NCI-H524 treated with DMSO at 0.1 percent for 48 hours (cell line): ENCODE data around the gene ARHGAP24.
"Not testable (repeated sequence)": the region's sequence is repeated elsewhere in the genome, so short reads cannot be mapped to it uniquely, and the experiment has no call there.

Source experiments
- DNase-seq: peaks from one replicate; lab custom pipeline; 2025; lab: John Stamatoyannopoulos, UW

ARHGAP24 gene

DNA sequence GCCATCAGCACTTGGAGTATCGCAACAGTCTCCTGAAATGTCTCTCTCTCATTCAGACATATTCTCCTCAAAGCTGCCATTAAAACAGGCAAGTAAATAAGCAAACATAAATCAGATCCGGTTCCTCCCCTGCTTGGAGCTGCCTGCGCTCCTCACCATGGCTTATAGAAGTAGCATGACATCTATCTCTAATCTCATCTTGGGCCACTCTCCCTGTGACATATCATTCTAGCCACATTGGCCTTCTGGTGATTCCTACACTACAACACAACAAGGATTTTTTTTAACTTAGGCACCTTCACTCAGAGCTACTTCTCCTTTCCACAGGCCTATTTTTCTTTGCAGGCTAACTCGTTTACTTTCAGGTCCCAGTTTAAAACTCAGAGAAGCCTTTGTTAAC lies 387.9 kb downstream of the ARHGAP24 start:
- no peak for DNase-seq

DNA sequence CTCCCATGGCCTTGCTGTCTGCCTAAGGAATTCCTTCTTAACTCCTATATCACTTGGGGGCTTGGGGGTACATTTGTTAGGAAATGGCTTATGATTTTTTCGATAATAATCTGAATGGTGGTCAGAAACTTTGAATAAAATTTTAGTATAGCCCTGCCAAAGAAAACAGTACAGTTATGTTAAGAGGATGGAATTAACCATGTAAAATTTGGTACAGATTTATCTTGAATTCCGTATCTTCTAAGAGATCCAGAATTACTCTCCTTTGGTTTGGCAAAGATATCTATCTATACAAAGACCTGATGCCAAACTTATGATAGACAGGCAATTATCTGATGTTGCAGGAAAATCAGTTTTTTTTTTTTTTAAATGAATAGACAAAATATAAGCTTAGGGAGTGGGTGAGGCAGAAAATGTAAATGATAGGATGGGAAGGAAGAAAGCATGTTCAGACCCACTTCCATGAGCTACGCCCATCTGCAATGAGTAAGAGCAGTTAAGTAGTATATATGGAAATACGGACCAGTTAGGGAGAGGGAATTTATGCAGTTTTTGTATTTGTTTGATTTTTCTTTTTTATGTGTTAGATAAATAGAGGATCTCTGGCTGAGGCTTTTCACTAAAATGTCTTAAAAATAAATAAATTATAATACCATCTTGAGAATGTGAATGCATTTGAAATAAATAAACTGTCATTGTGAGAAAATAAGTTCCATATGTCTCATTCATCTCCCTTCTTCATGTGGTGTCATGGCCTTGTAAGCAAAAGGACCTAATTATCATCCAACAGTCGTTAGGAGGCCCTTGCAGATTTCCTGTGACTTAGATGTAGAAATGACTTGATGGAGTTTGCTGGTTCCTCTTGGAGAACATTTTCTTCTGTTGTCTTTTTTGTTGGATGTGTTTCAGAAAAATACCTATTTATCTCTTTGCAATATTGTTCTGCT lies 389.6 kb downstream of the ARHGAP24 start:
- no peak for DNase-seq

DNA sequence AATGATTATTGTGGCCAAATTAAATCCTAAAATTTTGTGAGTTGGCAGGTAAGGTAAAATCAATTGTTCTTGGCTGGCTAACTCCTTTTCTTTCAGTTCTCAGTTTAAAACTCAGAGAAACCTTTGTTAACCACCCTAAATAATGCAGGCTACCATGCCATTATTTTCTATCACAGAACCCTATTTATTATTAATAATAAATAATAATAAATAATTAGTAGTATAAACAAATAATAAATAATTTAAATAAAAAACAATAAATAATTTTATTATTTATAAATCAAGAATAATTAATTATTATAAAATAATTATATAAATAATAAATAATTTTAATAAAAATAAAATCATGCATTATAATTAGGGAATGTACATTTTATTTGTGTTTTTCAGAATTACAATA lies 390.3 kb downstream of the ARHGAP24 start:
- no peak for DNase-seq

DNA sequence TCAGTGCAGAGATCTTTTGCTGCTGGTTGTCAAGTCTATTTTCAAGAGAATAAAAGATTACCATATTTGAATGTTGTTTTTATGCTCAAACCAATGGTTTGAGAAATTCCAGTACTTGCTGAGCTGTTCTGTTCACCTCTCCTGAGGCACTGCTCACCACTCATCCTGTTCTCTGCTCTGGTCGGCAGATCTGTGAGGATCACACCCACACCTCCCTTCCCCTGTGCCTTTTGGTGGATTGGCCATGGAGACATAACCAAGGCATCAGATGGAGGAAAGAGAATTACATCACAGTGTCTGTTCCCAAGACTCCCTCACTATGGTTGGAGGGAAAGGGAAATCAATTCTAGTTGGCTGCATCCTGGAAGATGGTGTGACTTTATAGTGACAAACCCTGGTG lies 391.6 kb downstream of the ARHGAP24 start:
- no peak for DNase-seq

DNA sequence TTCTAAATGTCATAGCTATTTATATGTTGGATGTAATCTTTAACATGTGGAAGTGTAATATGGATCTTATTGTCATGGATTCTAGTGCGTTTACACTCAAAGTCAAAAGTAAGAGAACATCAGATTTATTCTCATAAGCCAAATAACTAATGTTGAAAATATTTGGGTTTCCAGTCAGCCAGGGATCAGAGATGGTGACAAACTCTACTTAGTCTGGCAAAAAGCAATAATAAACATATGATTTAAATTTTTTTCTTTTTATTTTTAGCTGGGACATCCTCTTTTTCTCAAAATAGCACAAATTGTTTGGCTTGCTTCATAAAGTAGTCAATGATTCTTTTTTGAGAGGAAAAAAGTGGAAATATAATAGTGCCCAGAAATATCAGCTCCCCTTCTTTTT lies 392.3 kb downstream of the ARHGAP24 start:
- DNase-seq: no peak

DNA sequence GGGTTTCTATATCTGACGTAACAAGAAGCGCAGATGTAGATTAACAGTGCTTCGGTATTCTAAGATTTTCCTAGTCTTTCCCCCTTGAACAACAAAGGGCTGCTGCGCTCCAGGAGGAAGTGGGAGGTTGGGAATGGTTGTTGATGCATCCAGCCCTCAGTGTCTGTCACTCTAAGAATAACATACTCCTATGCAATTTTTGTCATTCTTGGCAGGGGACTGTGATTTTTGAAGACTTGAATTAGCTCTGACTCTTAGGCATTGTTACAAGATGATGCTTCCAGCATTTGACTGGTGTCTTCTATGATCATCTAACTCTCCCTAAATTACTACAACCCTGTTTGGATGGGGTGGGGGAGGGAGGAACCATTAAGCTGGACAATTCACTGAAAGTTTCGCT lies 394.2 kb downstream of the ARHGAP24 start:
- DNase-seq: no peak

DNA sequence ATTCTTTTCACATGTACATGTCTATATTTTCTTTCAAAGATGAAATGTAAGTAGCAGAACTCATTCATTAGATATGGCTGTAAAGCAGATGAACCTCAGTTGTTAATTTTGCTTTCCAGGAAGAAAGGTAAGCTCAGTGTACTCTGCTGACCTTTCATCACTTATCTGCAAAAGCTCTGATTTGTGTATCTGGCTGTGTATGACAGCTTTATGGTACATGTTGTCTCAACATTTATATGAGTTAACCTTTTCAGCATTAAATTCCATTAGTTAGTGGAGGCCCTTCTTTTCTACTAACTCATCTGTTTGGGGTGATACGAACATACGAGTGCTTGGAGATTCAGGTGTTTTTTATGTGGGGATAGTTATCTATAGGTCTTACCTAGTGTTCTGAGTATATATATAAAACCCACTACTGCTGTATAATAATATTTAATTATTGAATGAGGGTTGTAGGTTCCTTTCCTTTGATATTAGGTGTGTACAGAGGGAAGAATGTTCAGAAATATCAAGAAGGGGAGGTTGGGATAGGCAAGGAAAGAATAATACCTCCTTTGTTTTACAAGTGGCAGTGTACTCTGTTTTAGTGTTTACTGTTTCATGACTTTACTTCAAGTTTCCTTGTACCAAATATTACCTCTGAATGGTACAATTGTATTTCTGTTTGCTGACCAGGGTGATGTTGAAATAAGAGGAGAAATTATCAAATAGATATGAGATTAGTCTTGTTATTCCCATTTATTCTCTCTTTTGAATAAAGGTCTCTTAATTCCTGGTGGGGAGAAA lies 395.5 kb downstream of the ARHGAP24 start:
- no peak for DNase-seq

DNA sequence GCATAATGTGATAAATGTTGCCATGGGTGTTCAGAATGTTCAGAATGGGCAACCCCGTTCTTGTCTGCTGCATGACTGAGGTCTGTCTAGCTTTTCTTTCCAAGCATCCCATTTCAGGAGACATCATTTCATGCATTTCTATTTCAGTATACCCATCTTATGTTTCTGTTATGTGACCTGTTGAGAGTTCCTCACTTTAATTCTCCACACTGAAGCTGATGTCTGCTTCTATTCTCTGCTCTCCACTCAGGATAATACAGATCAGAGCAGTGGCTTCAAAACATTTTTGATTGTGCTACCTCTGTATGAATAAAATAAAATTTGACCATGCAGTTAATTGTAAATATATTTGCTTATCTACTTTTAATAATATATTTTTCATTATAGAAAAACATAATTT lies 398.6 kb downstream of the ARHGAP24 start:
- no peak for DNase-seq

DNA sequence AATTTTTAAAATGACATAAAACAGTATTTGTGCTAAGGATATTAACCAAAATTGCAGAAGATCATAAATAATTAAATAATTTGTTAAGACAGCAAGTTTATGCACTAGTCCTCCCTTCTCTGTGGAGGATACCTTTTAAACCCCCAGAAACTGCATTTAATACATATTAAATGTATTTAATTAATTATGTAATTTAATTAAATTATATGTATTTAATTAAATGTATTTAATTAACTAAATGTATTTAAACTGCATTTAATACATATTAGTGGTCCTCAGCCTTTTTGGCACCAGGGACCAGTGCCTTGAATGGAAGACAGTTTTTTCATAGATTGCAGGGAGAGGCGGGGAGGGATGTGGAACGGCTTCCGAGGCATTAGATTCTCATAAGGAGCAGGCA lies 404.6 kb downstream of the ARHGAP24 start:
- no peak for DNase-seq

DNA sequence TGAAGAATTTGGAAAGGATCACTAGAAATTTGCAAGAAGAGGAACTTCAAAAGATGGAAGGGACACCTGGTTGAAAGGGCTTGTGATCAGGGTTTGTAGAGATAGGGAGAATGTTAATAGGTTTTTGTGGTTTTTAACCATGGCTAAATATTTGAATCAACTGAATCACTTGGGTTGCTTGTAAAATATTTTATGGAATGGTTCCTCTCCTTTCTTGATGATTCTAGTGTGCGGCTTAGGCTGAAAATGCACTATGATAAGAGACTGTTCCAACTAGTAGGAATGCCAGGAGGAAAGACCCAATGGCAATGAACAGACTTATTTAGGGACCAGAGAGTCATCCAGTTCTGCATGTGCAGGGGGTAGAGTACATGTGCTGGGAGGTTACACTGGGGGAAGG lies 408.2 kb downstream of the ARHGAP24 start:
- DNase-seq: no peak

DNA sequence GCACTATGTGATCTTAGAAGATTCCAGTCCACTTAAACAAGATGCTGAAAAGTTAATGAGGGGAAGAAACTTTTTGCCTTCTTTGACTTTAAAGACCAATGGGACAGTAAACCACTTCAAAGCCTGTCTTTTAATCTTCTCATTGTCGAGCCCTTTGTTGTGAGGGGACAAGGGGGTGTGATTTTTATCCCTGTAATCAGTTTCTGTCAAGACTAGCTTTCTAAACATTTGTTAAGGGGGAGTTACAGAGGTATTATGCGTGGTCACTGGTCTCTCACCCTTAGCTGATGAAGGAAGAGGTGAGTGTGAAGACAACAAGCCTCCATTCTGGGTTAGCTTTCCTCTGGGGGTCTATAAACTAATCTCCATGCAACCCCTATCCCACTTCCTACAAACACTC lies 409.3 kb downstream of the ARHGAP24 start:
- DNase-seq: no peak

DNA sequence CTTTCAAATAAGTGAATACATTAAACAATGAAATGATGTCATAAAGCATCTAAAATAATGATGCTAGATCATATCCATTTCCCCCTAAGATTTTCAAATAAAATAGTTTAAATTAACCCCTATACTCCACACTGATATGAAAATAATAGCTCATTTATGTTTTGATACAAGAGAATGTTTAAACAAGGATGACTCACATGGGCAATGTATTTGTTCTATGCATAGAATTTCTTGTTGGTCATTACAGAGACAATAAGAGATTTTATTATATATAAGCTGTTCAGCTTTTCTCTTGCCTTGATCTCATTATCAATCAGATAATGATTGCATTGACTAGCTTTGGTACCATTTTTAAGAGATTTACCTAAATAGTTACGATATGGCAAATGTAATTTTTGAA lies 411.7 kb downstream of the ARHGAP24 start:
- DNase-seq: no peak

DNA sequence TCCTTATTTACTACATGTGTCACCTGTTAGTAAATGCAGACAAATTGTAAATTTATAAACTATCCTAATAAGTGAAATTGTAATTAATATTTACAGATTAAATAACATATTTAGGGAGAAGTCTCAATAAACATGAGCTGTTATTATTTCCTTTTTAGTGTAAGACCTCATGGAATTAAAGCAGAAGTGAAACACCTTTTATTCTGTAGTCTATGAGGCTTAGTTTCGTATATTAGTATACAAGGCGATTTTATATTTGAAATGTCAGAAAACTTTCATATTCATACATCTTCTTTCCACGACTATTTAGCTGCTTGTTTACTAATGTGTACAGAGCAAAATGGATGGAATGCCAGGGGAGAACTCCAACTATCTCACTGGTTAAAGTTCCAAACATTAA lies 414.4 kb downstream of the ARHGAP24 start:
- DNase-seq: no peak

DNA sequence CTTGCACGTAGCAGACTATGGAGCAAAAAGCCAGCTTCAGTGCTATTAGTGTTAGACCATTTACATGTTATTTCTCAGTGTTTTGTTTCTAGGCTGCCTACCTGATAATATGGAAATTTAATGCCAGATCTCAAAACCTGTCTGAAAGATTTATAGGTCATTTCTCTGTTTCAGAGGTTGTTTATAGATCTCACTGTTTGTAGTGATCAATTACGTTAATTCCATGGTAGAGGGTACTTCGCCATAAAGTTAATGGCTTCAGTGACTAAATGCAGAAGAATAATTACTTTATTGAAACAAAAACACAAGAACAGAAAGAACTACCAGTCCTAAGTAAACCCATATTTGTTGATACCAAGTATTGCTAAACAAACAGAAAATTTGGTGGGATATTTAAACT lies 420.8 kb downstream of the ARHGAP24 start:
- no peak for DNase-seq

DNA sequence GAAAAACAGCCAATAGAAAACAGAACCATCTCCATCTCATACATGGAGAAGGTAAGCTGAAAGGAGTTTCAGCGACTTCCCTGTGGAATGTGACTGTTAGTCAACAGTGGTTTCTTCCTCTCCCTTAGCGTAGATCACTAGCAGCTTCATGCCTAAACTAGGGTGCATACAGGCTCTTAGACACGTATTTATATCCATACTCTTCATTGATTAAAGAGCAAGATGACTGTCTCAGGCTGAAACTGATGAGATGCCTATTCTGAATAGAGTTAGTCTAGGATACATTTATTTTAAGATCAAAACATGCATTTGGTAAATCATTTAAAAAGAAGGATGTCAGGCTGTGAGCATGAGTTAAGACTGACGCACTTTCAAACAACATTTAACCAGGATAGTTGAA lies 423.3 kb downstream of the ARHGAP24 start:
- DNase-seq: no peak

DNA sequence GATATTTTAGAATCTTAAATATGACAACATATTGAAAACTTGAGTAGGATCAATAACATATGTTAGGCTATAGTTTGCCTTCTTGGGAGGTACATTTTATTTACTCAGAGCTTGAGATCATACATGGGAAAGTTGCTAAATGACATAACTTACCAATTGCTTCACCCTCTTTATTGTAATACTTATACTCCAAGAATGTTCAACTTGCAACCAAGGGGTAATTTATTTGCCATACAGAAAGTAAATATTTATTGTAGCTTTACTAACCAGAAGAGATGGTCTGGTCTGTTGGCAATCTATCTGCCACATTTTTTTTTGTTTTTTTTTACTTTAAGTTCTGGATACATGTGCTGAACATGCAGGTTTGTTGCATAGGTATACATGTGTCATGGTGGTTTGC lies 426.6 kb downstream of the ARHGAP24 start:
- DNase-seq: no peak

DNA sequence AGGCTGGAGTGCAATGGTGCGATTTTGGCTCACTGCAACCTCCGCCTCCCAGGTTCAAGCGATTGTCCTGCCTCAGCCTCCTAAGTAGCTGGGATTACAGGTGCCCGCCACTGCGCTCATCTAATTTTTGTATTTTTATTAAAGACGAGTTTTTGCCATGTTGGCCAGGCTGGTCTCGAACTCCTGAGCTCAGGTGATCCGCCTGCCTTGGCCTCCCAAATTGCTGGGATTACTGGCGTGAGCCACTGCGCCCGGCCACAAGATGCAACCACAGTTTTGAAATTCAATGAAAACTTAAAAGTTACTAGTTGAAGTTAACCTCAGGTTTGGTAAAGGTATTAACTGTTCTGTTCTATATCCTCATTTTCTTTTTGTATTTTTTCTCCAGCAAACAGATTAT lies 427.7 kb downstream of the ARHGAP24 start:
- DNase-seq: not testable (repeated sequence)

DNA sequence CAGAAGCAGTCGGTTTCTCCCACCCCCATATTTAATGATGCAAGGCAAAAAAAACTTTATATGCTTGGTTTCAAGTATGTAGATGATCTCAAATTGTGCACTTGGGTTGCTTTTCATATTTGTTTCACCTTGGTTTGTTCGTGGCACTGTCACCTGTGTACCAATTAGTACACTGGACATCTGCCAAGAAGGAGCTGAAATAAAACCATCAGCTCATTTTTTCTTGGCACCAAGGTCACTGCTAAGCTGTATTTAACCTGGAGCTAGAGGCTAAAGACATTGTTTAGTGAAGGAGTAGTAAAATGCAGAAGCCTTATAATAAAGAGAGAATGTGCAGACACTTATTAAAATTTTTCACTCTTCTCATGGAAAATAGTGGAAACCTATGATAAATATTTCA lies 430.8 kb downstream of the ARHGAP24 start:
- no peak for DNase-seq

DNA sequence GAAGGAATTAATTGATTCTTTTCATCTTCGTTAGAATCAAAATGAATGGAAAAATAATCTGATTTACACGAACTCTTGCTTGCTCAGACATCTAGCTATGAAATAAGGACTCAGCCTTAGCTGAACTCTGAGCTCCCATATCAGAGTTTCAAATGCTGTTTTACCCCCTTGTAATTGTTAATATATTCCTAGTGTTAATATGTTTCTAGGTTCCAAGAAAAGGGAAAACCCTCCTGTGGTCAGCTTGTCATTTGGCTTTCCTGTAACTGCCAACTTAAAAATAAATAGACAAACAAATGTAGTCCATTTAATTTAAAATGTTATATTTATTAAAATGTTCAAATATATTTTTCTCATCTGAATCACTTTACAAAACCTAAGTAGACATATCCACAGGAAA lies 432.1 kb downstream of the ARHGAP24 start:
- no peak for DNase-seq

DNA sequence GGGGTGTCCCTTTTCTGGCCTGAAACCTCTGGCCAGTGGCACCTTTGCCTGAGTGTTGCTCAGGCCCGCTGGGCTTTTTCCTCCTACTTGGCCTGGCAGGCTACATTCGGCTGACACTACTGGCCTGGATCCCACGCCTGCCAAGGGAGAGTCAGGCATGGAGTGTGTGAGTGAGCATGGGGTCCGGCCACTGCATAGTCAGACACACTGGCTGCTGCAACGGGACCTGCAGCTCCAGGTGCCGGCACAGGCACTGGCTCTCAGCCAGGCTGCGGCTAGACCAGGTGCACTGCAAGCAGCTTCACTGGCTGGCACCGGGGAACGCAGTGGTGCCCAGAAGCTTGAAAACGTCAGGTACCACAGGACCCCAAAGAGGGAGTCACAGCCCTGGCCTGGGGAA lies 434.9 kb downstream of the ARHGAP24 start:
- no peak for DNase-seq

DNA sequence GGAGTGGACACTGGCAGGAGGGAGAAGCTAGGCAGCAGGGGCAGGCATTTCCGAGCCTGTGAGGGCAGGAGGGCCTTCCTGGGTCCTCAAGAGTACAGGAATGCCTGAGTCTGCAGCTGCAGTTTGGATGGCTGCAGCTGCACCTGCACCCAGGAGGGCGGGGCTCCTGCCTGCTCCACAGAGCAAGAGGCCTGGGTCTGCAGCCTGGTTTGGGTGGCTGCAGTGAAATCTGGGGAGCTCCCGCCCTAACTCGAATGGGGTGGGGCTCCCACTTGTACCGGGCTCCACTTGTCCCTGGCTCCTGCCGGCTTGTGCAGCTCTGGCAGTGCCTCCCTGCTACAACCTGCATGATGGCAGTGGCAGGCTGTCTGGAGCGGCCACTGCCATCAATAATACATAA lies 436.0 kb downstream of the ARHGAP24 start:
- DNase-seq: no peak

DNA sequence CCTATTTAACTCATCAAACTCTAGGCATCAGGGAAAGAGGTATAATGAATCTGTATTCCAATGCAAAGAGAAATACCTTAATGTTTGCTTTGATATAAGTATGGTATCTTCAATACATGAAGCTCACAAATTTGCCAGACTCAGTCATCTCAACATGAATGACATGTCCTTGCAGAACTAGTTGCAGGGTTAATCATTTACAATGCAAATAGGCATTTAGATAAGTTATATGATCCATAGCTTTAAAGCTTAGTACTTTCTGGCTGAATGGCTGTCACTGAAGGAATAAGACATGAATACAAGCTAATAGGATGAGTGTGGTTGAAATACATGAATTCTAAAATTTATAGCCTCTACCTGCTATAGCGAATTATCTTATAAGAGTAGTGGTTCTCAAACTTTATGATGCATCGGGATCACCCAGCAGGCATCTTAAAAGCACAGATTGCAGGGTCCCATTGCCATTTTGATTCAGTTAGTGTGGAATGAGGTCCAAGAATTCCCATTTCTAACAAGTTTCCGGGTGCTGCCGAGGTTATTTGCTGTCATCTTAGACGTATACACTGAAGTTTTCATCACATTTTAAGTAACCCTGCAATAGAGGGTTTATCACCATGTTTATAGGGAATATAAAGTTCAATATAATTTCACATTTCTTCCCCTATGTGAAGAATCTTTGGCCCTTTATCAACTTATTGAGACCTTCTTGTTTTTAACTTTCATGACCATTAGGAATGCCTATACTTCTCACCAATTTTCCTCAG lies 439.2 kb downstream of the ARHGAP24 start:
- no peak for DNase-seq

DNA sequence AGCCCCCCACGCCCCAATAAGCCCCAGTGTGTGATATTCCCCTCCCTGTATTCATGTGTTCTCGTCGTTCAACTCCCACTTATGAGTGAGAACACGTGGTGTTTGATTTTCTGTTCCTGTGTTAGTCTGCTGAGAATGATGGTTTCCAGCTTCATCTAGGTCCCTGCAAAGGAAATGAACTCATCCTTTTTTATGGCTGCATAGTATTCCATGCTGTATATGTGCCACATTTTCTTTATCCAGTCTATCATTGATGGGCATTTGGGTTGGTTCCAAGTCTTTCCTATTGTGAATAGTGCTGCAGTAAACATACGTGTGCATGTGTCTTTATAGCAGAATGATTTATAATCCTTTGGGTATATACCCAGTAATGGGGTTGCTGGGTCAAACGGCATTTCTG lies 440.6 kb downstream of the ARHGAP24 start:
- not testable (repeated sequence) for DNase-seq
